ENCODE data around the gene SAC3D1. TPM values are rescaled to one million over a fixed set of nuclear protein-coding genes. Genes with fewer than 3 reads are reported as not detected.

The SAC3D1 gene
- total and polyA plus RNA-seq, 2 of the 8 experiments (the other 6 are each of a cell fraction or from before 2014, with no cell fraction given), result 19.4 to 25.8 TPM

GRCh38 chr11:65051398-65051858 is 10.4 kb downstream of the SAC3D1 start (continued):
- TF ChIP-seq CBX5 (IDR thresholded peaks at IDR 0.05; ENCODE audit: low read depth, low read length), result no peak
- TF ChIP-seq SP4 (IDR thresholded peaks at IDR 0.05; ENCODE audit: low read length), result no peak
- TF ChIP-seq SRF (IDR thresholded peaks at IDR 0.05; ENCODE audit: low read depth, low read length), result no peak
- TF ChIP-seq CEBPB (IDR thresholded peaks at IDR 0.05; ENCODE audit: low read depth, low read length), result no peak
- no peak for TF ChIP-seq FOSL1 (IDR thresholded peaks at IDR 0.05; ENCODE audit: insufficient read depth, low read depth, low read length)
